LoVo (cell line): ENCODE data around the gene RABL6.
"Not testable (repeated sequence)": the region's sequence is repeated elsewhere in the genome, so short reads cannot be mapped to it uniquely, and the experiment has no call there.

ENCODE experiments used
- DNase-seq: peaks from one replicate; pipeline ENCODE4 v3.0.0-alpha.2; 2016; ENCODE audit warnings: low spot score

RABL6 gene

GRCh38 chr9:136775191-136775590 is 32.6 kb upstream of the RABL6 start:
- DNase-seq, result no peak

- no peak for DNase-seq
Measured at GRCh38 chr9:136776947-136777346, 30.8 kb upstream of the RABL6 start.

DNA sequence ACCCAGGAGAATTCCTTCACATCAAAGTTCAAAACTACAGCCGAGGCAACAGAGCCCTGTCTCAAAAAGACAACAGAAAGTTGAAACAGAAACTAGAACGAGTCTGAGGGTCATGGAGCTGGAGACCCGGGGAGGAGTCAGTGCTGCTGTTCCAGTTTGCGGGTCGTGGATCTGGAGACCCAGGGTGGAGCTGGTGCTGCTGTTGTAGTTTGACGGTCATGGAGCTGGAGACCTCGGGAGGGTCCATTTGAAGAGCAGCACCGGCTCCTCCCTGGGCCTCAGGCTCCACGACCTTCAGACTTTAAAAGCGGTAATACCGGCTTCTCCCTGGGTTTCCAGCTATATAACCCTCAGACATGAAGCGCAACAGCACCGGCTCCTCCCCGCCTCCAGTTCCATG is 30.4 kb upstream of the RABL6 start:
- DNase-seq, result no peak

- DNase-seq, result no peak
Measured at GRCh38 chr9:136779808-136780207, 27.9 kb upstream of the RABL6 start.

GRCh38 chr9:136782452-136782851 is 25.3 kb upstream of the RABL6 start:
- no peak for DNase-seq

GRCh38 chr9:136784249-136784996 is 23.3 kb upstream of the RABL6 start:
- DNase-seq, result peak; percentile 28

DNA sequence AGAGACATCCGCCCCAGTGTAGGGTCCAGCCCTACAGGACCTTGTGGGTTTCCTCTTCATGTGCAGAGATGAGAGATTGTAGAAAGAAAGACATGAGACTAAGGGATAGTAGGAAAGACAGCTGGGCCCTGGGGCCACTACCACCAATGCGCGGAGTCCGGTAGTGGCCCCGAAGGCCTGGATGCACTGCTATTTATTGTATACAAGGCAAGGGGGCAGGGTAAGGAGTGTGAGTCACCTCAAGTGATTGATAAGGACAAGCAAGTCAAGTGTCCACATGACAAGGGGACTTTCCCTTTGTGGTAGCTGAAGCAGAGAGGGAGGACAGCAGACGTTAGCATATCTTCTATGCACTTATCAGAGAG is 22.8 kb upstream of the RABL6 start:
- DNase-seq, result no peak

DNA sequence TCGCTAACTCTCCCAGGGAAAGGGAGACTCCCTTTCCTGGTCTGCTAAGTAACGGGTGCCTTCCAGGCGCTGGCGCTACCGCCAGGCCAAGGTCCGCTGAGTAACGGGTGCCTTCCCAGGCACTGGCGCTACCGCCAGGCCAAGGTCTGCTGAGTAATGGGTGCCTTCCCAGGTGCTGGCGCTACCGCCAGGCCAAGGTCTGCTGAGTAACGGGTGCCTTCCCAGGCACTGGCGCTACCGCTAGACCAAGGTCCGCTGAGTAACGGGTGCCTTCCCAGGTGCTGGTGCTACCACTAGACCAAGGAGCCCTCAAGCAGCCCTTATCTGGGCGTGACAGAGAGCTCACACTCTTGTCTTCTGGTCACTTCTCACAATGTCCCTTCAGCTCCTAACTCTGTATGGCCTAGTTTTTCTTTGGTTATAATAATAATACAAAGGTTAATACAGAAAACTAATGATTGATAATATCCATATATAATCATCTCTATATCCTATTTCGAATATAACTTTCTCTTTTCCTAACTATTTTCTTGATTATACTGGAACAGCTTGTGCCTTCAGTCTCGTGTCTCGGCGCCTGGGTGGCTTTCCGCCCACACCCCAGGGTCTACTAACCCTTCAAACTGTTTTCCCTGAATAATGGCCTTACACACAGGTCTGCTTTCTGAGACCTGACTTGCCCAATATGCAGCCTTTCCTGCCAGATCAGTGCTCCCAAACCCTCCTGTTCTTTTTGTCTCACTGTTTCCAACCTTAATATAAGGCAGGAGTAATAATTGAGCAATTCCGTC is 22.0 kb upstream of the RABL6 start:
- DNase-seq, result not testable (repeated sequence)

GRCh38 chr9:136786451-136786850 is 21.3 kb upstream of the RABL6 start:
- DNase-seq, result no peak

DNA sequence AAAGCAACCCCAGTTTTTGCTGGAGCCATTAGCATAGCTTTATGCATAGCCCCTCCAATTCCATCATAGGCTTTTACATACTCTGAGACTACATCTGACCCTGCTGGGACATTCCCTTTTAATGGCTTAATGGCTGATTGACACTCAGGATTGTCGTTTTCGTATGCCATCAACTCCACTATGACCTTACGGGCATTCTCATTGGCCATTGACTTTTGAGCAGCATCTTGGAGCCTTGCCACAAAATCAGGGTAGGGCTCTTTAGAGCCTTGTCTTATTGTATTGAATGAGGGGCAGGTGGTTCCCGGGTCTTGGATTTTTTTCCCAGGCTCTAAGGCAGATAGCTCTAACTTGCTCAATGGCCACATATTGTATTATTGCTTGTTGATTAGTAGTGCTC is 20.8 kb upstream of the RABL6 start:
- not testable (repeated sequence) for DNase-seq

DNA sequence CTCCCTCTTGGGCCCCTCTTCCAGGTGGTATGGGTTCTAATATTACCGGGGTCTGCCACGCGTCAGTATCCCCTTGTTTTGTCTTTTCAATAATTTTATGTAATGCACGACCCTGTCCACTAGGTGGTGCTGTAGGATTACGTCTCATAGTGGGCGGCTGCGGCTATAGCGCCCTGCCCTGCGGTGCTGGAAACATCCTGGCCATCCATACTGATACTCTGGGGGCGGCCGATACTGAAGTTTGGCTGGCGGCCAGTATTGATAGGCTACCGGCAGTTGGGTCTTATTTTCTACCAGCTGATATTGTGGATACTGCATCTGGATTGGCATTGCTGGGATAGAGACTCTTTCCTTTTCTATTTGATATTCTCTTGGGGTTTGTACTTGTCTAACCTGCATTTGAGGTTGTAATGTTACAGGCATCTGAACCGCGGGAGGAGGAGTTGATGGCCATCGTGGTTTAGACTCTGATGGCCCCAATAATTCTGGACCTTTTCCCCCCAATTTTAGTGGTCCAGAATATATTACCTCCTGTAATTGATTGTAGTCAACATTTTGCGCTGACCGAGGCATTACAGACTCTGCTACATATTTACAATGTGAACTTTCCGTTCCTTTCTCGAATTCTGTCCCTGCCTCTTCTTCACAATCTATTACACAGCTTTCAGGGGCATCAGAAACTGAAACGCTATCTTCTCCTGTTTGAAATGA is 19.9 kb upstream of the RABL6 start:
- peak; percentile 76 for DNase-seq

GRCh38 chr9:136788644-136789522 is 18.9 kb upstream of the RABL6 start:
- DNase-seq, result not testable (repeated sequence)

DNA sequence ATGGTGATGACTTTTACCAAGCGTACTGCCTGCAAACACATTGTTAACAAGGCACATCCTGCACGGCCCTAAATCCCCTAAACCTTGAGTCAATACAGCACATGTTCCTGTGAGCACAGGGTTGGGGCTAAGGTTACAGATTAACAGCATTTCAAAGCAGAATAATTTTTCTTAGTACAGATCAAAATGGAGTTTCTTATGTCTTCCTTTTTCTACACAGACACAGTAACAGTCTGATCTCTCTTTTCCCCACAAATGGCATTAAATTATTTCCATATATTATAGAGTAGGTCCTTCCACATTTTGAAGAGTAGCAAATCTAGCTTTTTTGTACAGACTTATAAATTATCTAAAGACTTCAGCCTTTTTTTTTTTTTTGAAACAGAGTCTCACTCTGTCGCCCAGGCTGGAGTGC is 18.2 kb upstream of the RABL6 start:
- no peak for DNase-seq

DNA sequence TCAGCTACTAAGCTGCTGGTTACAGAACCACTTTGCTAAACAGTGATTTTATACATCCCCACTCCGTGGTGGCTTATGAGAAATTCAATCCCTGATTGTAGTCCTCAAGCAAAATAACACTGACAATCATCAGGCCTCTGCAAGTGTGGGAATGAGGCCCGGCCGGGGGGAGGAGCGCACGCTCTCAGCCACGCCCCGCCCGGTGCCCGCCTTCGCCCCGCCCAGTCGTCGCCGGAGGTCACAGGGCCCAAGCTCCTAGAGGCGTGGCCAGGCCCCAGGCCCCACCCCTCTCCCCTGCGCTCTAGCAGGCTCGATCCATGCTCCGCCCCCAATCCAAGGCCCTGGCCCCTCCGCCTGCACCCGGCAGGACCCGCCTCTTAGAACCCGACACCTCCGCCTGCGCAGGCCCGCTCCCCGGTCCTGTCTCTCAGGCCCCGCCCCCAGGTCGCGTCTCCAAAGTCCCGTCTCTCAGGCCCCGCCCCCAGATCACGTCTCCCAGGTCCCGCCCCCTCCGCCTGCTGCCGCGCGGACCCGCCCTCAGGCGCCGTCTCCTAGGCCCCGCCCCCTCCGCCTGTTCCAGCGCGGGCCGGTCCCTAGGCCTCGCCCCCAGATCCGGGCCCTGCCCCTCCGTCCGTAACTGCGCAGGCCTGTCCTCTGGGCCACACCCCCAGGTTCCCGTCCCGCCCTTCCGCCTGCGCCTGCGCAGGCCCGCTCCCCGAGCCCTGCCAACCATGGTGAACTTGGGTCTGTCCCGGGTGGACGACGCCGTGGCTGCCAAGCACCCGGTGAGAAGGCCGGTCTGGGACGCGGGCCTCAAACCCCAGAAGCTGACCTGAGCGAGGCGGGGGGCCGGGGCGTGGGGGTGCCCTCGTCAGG is 16.9 kb upstream of the RABL6 start, which contains the start of gene TMEM141:
TSS of gene TMEM141 (plus strand) at position 705 of the 876 bp plus-strand sequence. CDS start at position 732, 27 bp downstream.
- peak; percentile 99 for DNase-seq

- peak; percentile 79 for DNase-seq
Measured at GRCh38 chr9:136791516-136792276, 16.1 kb upstream of the RABL6 start.

DNA sequence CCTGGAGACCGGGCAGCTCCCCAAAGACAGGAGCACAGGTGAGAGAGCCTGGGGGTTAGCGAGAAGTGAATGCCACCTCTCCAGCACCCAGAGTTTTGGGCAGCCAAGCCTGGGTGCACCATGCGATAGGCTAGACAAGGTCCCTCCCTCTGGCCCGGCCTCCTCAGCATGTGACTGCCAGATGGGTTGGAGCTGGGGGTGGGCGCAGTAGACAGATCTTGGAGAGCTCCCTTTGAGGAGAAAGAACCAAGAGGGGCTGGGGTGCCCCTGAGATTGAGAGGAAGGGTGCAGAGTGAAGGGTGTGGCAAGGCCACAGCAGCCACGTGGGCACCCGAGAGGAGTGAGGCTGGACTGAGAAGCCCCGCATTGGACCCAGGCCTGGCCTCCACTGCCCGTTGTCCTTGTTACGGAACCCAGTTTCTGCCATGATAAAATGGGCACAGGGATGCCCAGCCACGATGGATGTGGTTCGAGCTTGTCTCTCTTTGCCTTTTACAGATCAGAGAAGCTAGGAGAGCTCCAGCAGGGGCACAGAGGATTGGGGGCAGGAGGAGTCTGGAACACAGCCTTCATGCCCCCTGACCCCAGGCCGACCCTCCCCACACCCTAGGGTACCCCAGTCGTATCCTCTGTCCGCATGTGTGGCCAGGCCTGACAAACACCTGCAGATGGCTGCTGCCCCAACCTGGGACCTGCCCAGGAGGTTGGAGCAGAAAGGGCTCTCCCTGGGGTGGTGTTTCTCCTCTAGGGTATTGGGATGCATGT is 15.2 kb upstream of the RABL6 start:
- no peak for DNase-seq

GRCh38 chr9:136793086-136793946 is 14.4 kb upstream of the RABL6 start:
- no peak for DNase-seq
